T47D (cell line): ENCODE data around the gene CDH13.

Experiments used
- DNase-seq, 2 experiments: peaks; one replicate each; pipeline versions ENCODE4 v3.0.0 to v3.0.0-alpha.2; 2011 to 2012; ENCODE audit warnings: low read depth in 1 of 2, low spot score in 1 of 2
- JUND ChIP-seq: IDR thresholded peaks from 2 replicates; pipeline ENCODE4 v1.6.1; 2012; ENCODE audit warnings: low read depth
- in situ Hi-C: cut with HindIII; loops from 2 replicates; pipeline ENCODE4 v1.10.0; 2016; ENCODE audit warnings: low sequenced_read_pairs, low pct_unique_long_range_greater_than_20kb

The CDH13 gene

GRCh38 chr16:83211711-83212110 is 584.9 kb downstream of the CDH13 start:
- TF ChIP-seq JUND, result no peak
- in situ Hi-C loops, result no loop called here
- no peak for DNase-seq

GRCh38 chr16:83212301-83212841 is 585.6 kb downstream of the CDH13 start:
- in situ Hi-C loops, result no loop called here
- no peak for DNase-seq
- no peak for TF ChIP-seq JUND

DNA sequence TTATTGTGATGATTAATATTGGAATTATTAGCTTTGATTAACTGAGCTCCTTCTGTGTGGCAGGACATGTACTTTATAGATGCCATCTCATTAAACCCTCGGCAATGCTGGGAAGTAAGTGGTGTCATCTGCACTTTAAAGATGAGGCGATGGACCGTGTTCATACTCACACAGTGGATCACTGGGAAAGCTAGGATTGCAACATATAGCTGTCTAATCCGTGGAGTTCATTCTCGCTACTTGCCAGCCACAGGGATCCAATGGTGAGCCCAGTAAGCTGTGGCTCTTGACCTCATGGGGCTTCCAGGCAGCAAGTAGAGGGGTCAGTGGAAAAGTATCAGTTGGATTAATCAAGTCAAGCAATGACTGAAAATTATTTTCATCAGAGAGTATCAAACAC is 587.9 kb downstream of the CDH13 start:
- in situ Hi-C loops, result no loop called here
- no peak for DNase-seq
- TF ChIP-seq JUND, result no peak

DNA sequence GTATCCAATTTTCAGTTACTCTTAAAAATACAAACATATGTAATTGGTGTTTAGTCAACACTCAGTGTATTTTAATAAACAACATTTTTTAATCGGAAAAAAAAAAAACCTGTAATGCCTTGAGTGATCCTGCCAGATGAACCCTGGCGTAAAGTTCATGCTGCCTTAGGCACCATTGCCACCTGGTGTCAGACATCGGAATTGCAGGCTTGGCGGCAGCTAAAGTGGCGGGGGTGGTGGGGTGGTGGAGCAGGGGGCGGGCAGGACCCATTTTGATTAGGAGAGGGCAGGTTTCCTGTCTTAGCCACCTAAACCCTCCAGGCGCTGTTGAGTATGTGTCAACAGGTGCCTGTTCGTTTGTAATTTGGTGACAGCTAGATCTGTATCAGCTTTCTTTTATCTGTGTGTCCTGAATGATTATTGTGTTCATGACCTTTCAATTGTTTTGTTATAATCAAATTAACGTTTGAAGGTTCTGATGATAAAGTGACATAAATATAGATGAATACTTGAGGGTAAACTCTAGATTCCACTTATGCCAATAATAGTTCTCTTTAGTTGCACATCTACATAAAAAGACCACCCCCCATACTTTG is 588.7 kb downstream of the CDH13 start:
- TF ChIP-seq JUND, result no peak
- peak in 1 of 2 experiments; percentile 4 for DNase-seq
- in situ Hi-C loops, result no loop called here

GRCh38 chr16:83219285-83219684 is 592.5 kb downstream of the CDH13 start:
- in situ Hi-C loops, result no loop called here
- TF ChIP-seq JUND, result no peak

DNA sequence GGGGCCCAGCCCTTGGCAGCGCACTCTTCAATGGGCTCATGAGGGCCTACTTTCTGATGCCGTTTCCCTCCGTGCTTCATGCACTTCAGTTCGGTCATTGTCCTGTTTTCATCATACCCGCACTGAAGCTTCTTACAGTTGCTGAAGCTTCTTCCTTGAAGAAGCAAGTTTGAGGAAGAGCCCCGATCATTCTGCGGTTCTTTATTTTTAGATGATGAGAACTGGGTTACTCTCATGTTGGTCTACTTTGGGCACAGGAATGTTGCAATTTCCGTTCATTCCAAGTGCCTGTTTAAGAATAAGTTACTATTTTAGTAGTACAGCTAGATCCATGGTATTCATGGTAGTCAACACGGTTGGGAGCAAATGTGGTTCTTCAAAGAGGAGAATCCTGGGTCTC is 593.3 kb downstream of the CDH13 start:
- TF ChIP-seq JUND, result no peak
- in situ Hi-C loops, result no loop called here

More at GRCh38 chr16:83219285-83219684, 592.5 kb downstream of the CDH13 start:
- no peak for DNase-seq

GRCh38 chr16:83224642-83225041 is 597.9 kb downstream of the CDH13 start:
- in situ Hi-C loops, result no loop called here
- TF ChIP-seq JUND, result no peak
- DNase-seq, result no peak

More for the DNA sequence above, 593.3 kb downstream of the CDH13 start:
- no peak for DNase-seq

GRCh38 chr16:83227336-83227735 is 600.6 kb downstream of the CDH13 start:
- no peak for TF ChIP-seq JUND
- in situ Hi-C loops, result no loop called here
- DNase-seq, result no peak

DNA sequence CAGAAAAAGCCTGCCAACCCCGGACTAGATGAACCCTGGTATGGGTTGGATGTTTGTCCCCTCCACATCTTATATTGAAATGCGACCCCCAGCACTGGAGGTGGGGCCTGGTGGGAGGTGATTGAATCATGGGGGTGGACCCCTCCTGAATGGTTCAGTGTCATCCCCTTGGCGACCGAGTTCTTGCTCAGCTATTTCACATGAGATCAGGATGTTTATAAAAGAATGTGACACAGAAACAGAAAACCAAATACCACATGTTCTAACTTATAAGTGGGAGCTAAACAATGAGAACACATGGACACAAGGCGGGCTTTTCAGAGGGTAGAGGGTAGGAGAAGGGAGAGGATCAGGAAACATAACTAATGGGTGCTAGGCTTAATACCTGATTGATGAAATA is 605.0 kb downstream of the CDH13 start:
- no peak for TF ChIP-seq JUND
- DNase-seq, result no peak
- in situ Hi-C loops, result no loop called here

- TF ChIP-seq JUND, result no peak
- in situ Hi-C loops, result no loop called here
- DNase-seq, result no peak
Observed at GRCh38 chr16:83233153-83233552, 606.4 kb downstream of the CDH13 start.

- in situ Hi-C loops, result no loop called here
- no peak for DNase-seq
- no peak for TF ChIP-seq JUND
Observed at GRCh38 chr16:83238949-83239691, 612.4 kb downstream of the CDH13 start.

DNA sequence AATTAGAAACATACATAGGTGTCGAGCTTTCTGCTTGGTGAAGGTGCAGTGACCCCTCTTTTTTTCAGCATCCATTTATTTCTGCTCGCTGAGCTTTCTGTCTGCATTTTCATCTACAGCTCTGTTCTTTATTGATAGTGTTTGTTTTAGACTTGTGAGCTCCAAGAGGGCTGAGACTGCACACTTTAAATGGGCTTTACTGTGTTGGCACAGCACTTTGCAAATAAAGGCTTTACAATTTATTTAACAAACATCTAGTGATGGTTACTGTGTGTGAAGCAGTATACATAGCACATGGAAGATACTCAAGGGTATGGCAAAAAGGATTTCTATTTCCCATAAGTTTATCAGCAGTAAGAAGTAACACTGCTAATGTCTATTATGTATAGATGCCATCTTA is 617.3 kb downstream of the CDH13 start:
- no peak for DNase-seq
- no peak for TF ChIP-seq JUND
- in situ Hi-C loops, result no loop called here

GRCh38 chr16:83245061-83245460 is 618.3 kb downstream of the CDH13 start:
- in situ Hi-C loops, result no loop called here
- no peak for TF ChIP-seq JUND
- DNase-seq, result no peak

DNA sequence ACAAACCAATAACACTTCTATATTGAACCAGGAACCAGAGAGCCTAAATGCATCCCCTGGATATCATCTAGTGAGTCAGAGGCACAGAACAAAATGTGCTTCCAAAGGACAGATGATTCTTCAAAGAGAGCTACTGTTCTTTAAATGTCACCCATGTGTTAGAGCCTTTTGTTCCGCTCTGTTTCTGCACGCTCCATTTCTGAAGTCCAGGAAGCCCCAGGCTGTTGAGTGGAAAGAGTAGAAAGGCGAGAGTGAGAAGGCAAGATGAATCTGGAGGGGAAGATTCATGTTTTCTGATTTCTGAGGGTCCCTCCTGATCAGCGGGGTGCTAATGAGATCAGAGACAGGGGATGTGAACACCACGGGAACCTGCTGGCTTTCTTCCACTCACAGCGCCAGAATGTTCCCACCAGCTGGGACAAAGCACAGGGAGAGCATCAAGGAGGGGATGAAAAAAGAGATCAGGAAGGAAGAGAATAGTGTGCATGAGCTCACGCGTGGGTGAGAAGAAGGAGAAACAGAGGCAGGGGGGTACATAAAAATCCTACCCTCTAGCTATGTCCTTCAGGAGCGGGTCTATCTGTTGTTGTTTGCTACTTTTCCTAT is 621.1 kb downstream of the CDH13 start:
- DNase-seq, result no peak
- TF ChIP-seq JUND, result no peak

More for the DNA sequence above, 621.1 kb downstream of the CDH13 start:
- in situ Hi-C loops, result no loop called here
